Psoas muscle (tissue), 8 donors: ENCODE data around the gene CAPG. TPM values are rescaled to one million over a fixed set of nuclear protein-coding genes. Genes with fewer than 3 reads are reported as not detected.

Source experiments
- ATAC-seq, 4 donors: fragments of 200-7000 bp; cut with Tn5 transposase; one replicate each; pipeline ENCODE4 v1.9.1; 2020; ENCODE audit warnings: moderate library complexity in 3 of 4, mild to moderate bottlenecking in 2 of 4
- DNase-seq, 2 donors: peaks; one replicate each; pipeline ENCODE4 v3.0.0-alpha.2; 2020
- H3K27ac ChIP-seq: fragments of 200-600 bp; one replicate; pipeline ENCODE4 v1.8.0; 2022
- H3K27me3 ChIP-seq, 3 donors: fragments of 200-600 bp in 1 of 3; one replicate each; pipeline versions ENCODE4 v1.6.1 to v1.8.0; 2013 to 2022; ENCODE audit warnings: low read length in 2 of 3, mild to moderate bottlenecking in 2 of 3, moderate library complexity in 1 of 3; ENCODE audit not compliant: insufficient read depth in 3 of 3
- H3K36me3 ChIP-seq, 2 donors: fragments of 200-600 bp in 1 of 2; one replicate each; pipeline versions ENCODE4 v1.6.1 to v1.8.0; 2013 to 2022; ENCODE audit warnings: low read depth in 1 of 2, mild to moderate bottlenecking in 1 of 2, moderate library complexity in 1 of 2; ENCODE audit not compliant: insufficient read depth in 1 of 2
- H3K4me1 ChIP-seq: fragments of 200-600 bp; one replicate; pipeline ENCODE4 v1.8.0; 2022
- H3K4me3 ChIP-seq: fragments of 200-600 bp; one replicate; pipeline ENCODE4 v1.8.0; 2022; ENCODE audit warnings: mild to moderate bottlenecking
- H3K9me3 ChIP-seq: fragments of 200-600 bp; one replicate; pipeline ENCODE4 v1.8.0; 2022
- WGBS, 3 donors: extraction: QIAGEN DNeasy Blood & Tissue Kit; methylation state at CpG; one replicate each; pipeline versions ENCODE4 v1.1.6 to v1.1.7; 2013; 5-methylcytosine and 5-hydroxymethylcytosine counted together
- intact Hi-C, 2 donors: fragments of 100-400 bp; cut with DNase I; formaldehyde crosslinking; loops; one replicate each; pipeline versions ENCODE4 v1.11.0 to v1.14.2; 2022
- long read RNA-seq, 2 donors: library from polyadenylated mRNA; unstranded; transcript quantifications; one replicate each; pipeline ENCODE4 v2.0.0, GENCODE V29; 2021
- polyA plus RNA-seq, 3 donors: library from polyadenylated mRNA; stranded (reverse); fragments of 200-250 nt; gene quantifications; one replicate each; pipeline ENCODE4 v1.2.3, GENCODE V29; 2013
- total RNA-seq, 4 donors: library from RNA; stranded (reverse); fragmentation: NEBNext Ultra II Directional in 2 of 4; extraction: Animal tissue kit (Norgen Biotek cat#: 25700) in 2 of 4; gene quantifications; one replicate each; pipeline versions ENCODE4 v1.2.1 to v1.2.4, GENCODE V29; 2021 to 2023
- TF ChIP-seq, protein P1 (sequence below): fragments of 200-600 bp; IDR thresholded peaks from one replicate; pipeline ENCODE4 v1.8.0; 2022; ENCODE audit warnings: antibody characterized with exemption
- donor health status: healthy with polysubstance abuse.
- donor health status: DM: no; HTN: no; CAD: no; lungs with moderate emphysema.
- donor health status: Bipolar disorder and iron deficiency.
- donor health status: healthy.
- donor health status: DM: yes; HTN: yes; CAD: no.
- donor health status: DM: no; HTN: no; CAD: no.
- donor health status: DM: no; HTN: no; CAD: no.
- donor health status: DM: yes; HTN: yes; CAD: no.

Gene CAPG, protein sequence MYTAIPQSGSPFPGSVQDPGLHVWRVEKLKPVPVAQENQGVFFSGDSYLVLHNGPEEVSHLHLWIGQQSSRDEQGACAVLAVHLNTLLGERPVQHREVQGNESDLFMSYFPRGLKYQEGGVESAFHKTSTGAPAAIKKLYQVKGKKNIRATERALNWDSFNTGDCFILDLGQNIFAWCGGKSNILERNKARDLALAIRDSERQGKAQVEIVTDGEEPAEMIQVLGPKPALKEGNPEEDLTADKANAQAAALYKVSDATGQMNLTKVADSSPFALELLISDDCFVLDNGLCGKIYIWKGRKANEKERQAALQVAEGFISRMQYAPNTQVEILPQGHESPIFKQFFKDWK
- 10 to 100 TPM in 1 of 4 donors, 1 to 10 TPM in 3; 4.2 to 11.1 (median 8.6) TPM for total RNA-seq
- polyA plus RNA-seq = 10 to 100 TPM in 1 of 3 donors, 1 to 10 TPM in 2; 2.8 to 10.2 (median 6.6) TPM
- long read RNA-seq, donor 1, partial matches to known transcripts = 0 of 5 reads
- long read RNA-seq, donor 1, other reads (novel, unspliced or antisense) = 4 of 5 reads
- long read RNA-seq, donor 2, partial matches to known transcripts = 0 of 6 reads
- long read RNA-seq, donor 2, other reads (novel, unspliced or antisense) = 3 of 6 reads

DNA sequence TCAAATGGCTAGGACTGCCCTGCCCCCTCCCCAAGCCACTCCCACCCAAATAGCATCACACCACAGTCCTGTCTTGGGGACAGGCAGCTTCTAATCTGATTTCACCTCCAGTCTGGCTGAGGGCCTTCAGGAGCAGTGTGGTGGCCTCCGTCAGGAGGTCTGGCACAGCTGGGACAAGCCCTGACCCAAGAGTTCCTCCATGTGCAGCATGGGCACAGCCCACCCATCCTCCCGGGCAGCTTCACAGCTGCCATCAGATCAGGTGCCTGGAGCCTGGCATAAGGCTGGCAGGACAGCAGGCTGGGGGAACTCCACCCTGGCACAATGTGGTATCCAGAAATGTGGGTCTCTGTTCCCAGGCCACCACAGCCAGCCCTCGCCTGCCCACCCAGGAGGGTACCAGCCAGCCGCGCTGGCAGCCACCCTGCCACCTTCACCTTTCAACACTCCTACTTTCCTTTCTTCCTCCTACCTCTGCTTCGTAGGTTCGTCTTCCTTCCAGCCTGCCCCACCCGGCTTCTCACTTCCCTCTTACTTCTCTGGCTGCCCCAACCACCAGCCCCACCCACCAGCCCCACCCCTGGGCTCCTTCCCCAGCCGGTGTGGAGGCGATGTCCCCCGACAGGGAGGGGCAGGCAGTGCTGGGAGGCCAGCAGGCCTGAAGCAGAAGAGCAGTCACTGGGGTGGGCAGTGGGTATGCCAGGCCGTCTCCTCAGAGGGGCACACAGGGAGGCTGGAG lies at the start of gene CAPG:
TSS of gene CAPG (minus strand) at position 522 of the 739 bp plus-strand sequence. CDS start 8,221 bp downstream, outside the sequence.
- peak; percentile 53 to 71 for DNase-seq
- peaks cover 0 to 10% (median 3%) of the 10 kb centered on the region in 3 donors for H3K27me3 ChIP-seq
- ATAC-seq = peak in 1 of 4 donors; percentile 15
- TF ChIP-seq, protein P1, sequence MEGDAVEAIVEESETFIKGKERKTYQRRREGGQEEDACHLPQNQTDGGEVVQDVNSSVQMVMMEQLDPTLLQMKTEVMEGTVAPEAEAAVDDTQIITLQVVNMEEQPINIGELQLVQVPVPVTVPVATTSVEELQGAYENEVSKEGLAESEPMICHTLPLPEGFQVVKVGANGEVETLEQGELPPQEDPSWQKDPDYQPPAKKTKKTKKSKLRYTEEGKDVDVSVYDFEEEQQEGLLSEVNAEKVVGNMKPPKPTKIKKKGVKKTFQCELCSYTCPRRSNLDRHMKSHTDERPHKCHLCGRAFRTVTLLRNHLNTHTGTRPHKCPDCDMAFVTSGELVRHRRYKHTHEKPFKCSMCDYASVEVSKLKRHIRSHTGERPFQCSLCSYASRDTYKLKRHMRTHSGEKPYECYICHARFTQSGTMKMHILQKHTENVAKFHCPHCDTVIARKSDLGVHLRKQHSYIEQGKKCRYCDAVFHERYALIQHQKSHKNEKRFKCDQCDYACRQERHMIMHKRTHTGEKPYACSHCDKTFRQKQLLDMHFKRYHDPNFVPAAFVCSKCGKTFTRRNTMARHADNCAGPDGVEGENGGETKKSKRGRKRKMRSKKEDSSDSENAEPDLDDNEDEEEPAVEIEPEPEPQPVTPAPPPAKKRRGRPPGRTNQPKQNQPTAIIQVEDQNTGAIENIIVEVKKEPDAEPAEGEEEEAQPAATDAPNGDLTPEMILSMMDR = no peak
- H3K9me3 ChIP-seq = no peaks in the 10 kb centered on the region
- WGBS, 3 donors = 51 to 64% (median 51%) methylated on average over 12 of the region's 12 CpGs
- H3K4me3 ChIP-seq = no peak within 1 kb of the TSS
- intact Hi-C loops = no loop called here
- H3K27ac ChIP-seq = no peak within 1 kb of the TSS
- no peaks in the 10 kb centered on the region for H3K4me1 ChIP-seq
- H3K36me3 ChIP-seq = no peaks in the 10 kb centered on the region

DNA sequence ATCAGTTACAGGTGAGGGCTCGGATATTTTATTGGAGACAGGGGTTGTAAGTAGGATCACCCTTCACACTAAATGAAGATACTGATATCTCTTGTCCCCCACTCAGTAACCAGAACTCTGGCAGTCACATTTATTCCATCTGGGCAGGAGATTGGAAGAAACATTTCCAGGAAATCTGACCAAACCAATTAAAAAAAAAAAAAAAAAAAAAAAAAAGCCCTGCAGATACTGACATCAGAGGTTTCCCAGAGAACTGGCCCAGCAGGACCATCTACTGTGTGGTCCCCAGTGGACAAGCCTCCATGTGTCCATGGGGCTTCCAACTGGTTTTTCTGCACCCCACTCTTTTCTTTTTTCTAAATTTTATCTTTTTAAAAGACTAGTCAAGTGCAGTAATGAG lies 49.6 kb upstream of the CAPG start:
- TF ChIP-seq, protein P1 = no peak

DNA sequence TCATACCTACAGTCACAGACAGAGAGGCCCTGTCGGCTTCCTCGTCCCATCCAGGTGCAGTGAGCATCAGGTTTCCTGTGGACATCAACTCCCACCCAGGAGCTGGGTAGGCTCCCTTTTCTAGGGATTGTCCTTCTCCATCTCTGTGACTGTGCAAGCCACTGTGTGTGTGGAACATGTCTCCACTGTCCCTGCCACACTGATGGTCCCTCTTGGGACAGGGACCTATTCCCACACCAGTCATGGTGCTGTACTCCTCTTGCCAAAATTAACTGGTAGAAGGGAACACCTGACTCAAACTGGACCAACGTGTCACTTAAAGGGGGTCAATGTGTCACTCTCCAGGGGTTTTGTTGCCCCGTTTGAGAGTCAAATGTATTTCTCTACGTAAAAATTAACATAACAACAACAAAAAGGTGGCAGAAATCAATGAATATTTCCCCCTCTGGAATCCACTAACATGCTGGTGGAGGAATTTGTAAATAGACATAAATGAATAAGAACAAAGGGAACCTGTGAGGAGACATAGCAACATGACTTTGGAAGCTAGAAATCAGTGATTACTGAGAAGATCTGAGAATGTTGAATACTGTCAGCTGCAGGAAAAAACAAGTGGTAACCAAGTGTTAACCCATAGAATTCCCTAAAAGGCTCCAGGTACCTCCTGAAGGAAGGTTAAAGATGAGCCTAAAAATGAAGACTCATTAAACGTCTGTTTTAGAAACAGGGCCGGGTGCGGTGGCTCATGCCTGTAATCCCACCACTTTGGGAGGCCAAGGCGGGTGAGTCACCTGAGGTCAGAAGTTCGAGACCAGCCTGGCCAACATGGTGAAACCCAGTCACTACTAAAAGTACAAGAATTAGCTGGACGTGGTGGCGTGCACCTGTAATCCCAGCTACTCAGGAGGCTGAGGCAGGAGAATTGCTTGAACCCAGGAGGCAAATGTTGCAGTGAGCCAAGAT lies 48.7 kb upstream of the CAPG start:
- Histone ChIP-seq H3K4me1 (no peaks in the 10 kb centered on the region), H3K27me3 (no peaks in the 10 kb centered on the region), H3K9me3 (no peaks in the 10 kb centered on the region), H3K4me3 (no peak overlapping the region), H3K27ac (no peak overlapping the region), H3K36me3 (no peaks in the 10 kb centered on the region)
- 82 to 85% (median 82%) methylated on average over 12 of the region's 12 CpGs for WGBS, 3 donors
- TF ChIP-seq, protein P1 = no peak
- intact Hi-C loops = no loop called here
- ATAC-seq (peak in 1 of 4 donors; percentile 14), DNase-seq (no peak)

More for the DNA sequence above, 49.6 kb upstream of the CAPG start:
- H3K9me3 ChIP-seq = no peaks in the 10 kb centered on the region
- no peaks in the 10 kb centered on the region for H3K4me1 ChIP-seq
- no peak overlapping the region for H3K4me3 ChIP-seq
- intact Hi-C loops = no loop called here
- no peaks in the 10 kb centered on the region for H3K36me3 ChIP-seq
- WGBS, 3 donors = 90 to 100% (median 100%) methylated on average over 1 of the region's 1 CpG
- no peak overlapping the region for H3K27ac ChIP-seq
- ATAC-seq (no peak), DNase-seq (no peak)
- no peaks in the 10 kb centered on the region for H3K27me3 ChIP-seq

DNA sequence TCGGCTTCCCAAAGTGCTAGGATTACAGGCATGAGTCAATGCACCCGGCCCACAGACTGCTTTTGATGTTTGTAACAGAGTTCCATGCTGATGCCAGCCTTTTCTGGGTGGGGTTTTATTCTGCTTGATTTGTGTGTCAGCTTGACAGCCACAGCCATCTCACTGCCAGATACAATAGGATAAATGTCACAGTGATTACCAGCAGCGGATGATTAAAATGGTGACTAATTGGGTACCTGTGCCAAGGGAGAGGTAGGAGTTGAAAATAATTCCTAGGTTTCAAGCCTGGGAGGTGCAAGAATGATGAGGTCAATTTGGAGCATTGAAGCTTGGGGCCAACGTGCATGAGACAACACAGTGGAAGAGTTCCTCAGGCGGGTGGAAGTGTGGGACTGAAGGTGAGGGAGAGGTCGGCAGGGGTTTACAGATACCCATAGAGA lies 47.7 kb upstream of the CAPG start:
- DNase-seq (no peak), ATAC-seq (peak in 2 of 4 donors; percentile 46 to 61)
- Histone ChIP-seq H3K9me3 (no peaks in the 10 kb centered on the region), H3K27ac (no peak overlapping the region), H3K4me3 (no peak overlapping the region), H3K27me3 (no peaks in the 10 kb centered on the region), H3K36me3 (no peaks in the 10 kb centered on the region), H3K4me1 (no peaks in the 10 kb centered on the region)
- 58 to 72% (median 63%) methylated on average over 6 of the region's 6 CpGs for WGBS, 3 donors
- TF ChIP-seq, protein P1 = no peak
- intact Hi-C loops = no loop called here
